Endometrial microvascular endothelial cells (primary cell): Measurements from ENCODE around the gene STK32C. TPM values are rescaled to one million over a fixed set of nuclear protein-coding genes. Genes with fewer than 3 reads are reported as not detected.
"Not testable (repeated sequence)": the region's sequence is repeated elsewhere in the genome, so short reads cannot be mapped to it uniquely, and the experiment has no call there.

ENCODE experiments used
- in situ Hi-C: cut with HindIII; loops from 2 replicates; pipeline ENCODE4 v1.10.0; 2017; ENCODE audit warnings: low sequenced_read_pairs, low pct_unique_long_range_greater_than_20kb; ENCODE audit errors: inconsistent ontology term
- total RNA-seq: library from RNA; depleted of rRNA; stranded (reverse); fragments of >200 nt; gene quantifications from one replicate; pipeline ENCODE4 v1.2.3, GENCODE V29; 2015; ENCODE audit errors: inconsistent ontology term

STK32C gene
- total RNA-seq, 1 donor from 2014 or later: 16.8 TPM

- in situ Hi-C loops: no loop called here
Measured at GRCh38 chr10:132229096-132229495, 78.7 kb downstream of the STK32C start.

- in situ Hi-C loops: no loop called here
Measured at GRCh38 chr10:132228616-132229015, 79.1 kb downstream of the STK32C start.

GRCh38 chr10:132227851-132228390, 79.8 kb downstream of the STK32C start:
- in situ Hi-C loops: no loop called here

GRCh38 chr10:132226586-132227405, 81.0 kb downstream of the STK32C start:
- in situ Hi-C loops: no loop called here

GRCh38 chr10:132225849-132226205, 81.9 kb downstream of the STK32C start:
- in situ Hi-C loops: no loop called here

- in situ Hi-C loops: no loop called here
Measured at GRCh38 chr10:132225073-132225848, 82.5 kb downstream of the STK32C start.

GRCh38 chr10:132224343-132225072, 83.2 kb downstream of the STK32C start:
- in situ Hi-C loops: no loop called here

GRCh38 chr10:132223611-132224342, 84.0 kb downstream of the STK32C start:
- in situ Hi-C loops: no loop called here

GRCh38 chr10:132223156-132223590, 84.6 kb downstream of the STK32C start:
- in situ Hi-C loops: no loop called here

- in situ Hi-C loops: no loop called here
Measured at GRCh38 chr10:132222726-132223125, 85.0 kb downstream of the STK32C start.

GRCh38 chr10:132220996-132221395, 86.8 kb downstream of the STK32C start:
- in situ Hi-C loops: not testable (repeated sequence)

- in situ Hi-C loops: no loop called here
Measured at GRCh38 chr10:132220061-132220460, 87.7 kb downstream of the STK32C start.

GRCh38 chr10:132219486-132219885, 88.3 kb downstream of the STK32C start:
- in situ Hi-C loops: no loop called here

- in situ Hi-C loops: not testable (repeated sequence)
Measured at GRCh38 chr10:132216441-132216840, 91.3 kb downstream of the STK32C start.

- in situ Hi-C loops: no loop called here
Measured at GRCh38 chr10:132213917-132214316, 93.8 kb downstream of the STK32C start.

GRCh38 chr10:132212816-132213215, 94.9 kb downstream of the STK32C start:
- in situ Hi-C loops: no loop called here

- in situ Hi-C loops: no loop called here
Measured at GRCh38 chr10:132211246-132211645, 96.5 kb downstream of the STK32C start.

- in situ Hi-C loops: no loop called here
Measured at GRCh38 chr10:132210766-132211165, 97.0 kb downstream of the STK32C start.
